Fibroblast of lung (primary cell): ENCODE measurements around the gene PLVAP. TPM values are rescaled to one million over a fixed set of nuclear protein-coding genes. Genes with fewer than 3 reads are reported as not detected.

Experiments used
- DNase-seq, 2 donors: peaks; one replicate each; pipeline versions ENCODE4 v3.0.0 to v3.0.0-alpha.2; 2010; ENCODE audit warnings: low read depth in 2 of 2
- H2AFZ ChIP-seq: 2 replicates; pipeline ENCODE4 v1.5.1; 2012; ENCODE audit warnings: low read length, control low read depth, inconsistent platforms
- H3K27ac ChIP-seq: 2 replicates; pipeline ENCODE4 v1.5.1; 2011; ENCODE audit warnings: low read length, control low read depth; ENCODE audit not compliant: insufficient read depth
- H3K27me3 ChIP-seq: 2 replicates; pipeline ENCODE4 v1.5.1; 2011; ENCODE audit warnings: mild to moderate bottlenecking, low read length; ENCODE audit not compliant: control insufficient read depth, insufficient read depth
- H3K36me3 ChIP-seq: 2 replicates; pipeline ENCODE4 v1.5.1; 2011; ENCODE audit warnings: low read length; ENCODE audit not compliant: control insufficient read depth, insufficient read depth
- H3K4me1 ChIP-seq: 2 replicates; pipeline ENCODE4 v1.5.1; 2011; ENCODE audit warnings: low read length; ENCODE audit not compliant: control insufficient read depth, insufficient read depth; ENCODE audit errors: extremely low read depth
- H3K4me2 ChIP-seq: 2 replicates; pipeline ENCODE4 v1.5.1; 2011; ENCODE audit warnings: low read length, control low read depth; ENCODE audit not compliant: insufficient read depth; ENCODE audit errors: extremely low read depth
- H3K4me3 ChIP-seq, 4 experiments: fragments of 200-600 bp in 1 of 4; sonication (generic) in 1 of 4; replicated peaks in 1 of 4; 2 replicates each; pipeline ENCODE4 v1.5.1; 2011 to 2016; ENCODE audit warnings: low read length in 4 of 4, low read depth in 3 of 4, mild to moderate bottlenecking in 3 of 4, control low read depth in 2 of 4, inconsistent platforms in 1 of 4, mixed read lengths in 1 of 4; ENCODE audit not compliant: insufficient read depth in 1 of 4; ENCODE audit errors: control extremely low read depth in 1 of 4
- H3K79me2 ChIP-seq: 2 replicates; pipeline ENCODE4 v1.5.1; 2012; ENCODE audit warnings: mild to moderate bottlenecking, low read length, inconsistent platforms; ENCODE audit not compliant: control insufficient read depth, insufficient read depth
- H3K9ac ChIP-seq: 2 replicates; pipeline ENCODE4 v1.5.1; 2011; ENCODE audit warnings: mild to moderate bottlenecking, low read length, control low read depth; ENCODE audit not compliant: insufficient read depth
- H3K9me3 ChIP-seq: 2 replicates; pipeline ENCODE4 v1.5.1; 2012; ENCODE audit warnings: low read depth, low read length; ENCODE audit not compliant: control insufficient read depth, insufficient read depth
- H4K20me1 ChIP-seq: 2 replicates; pipeline ENCODE4 v1.5.1; 2011; ENCODE audit warnings: low read length; ENCODE audit not compliant: control insufficient read depth, insufficient read depth; ENCODE audit errors: extremely low read depth
- CTCF ChIP-seq, 2 donors: IDR thresholded peaks in 1 of 2; conservative IDR thresholded peaks in 1 of 2; 1 replicate in 1 of 2; 2 replicates in 1 of 2; pipeline ENCODE4 v1.5.1; 2011 to 2012; ENCODE audit warnings: low read length in 2 of 2, control low read depth in 1 of 2, inconsistent platforms in 1 of 2, low read depth in 1 of 2, mild to moderate bottlenecking in 1 of 2
- EZH2 ChIP-seq: IDR thresholded peaks from 2 replicates; pipeline ENCODE4 v1.5.1; 2012; ENCODE audit warnings: low read length, control low read depth, mild to moderate bottlenecking; ENCODE audit errors: missing control alignments
- polyA plus RNA-seq, 2 donors: library from polyadenylated mRNA; depleted of rRNA in 1 of 2; stranded (reverse) in 1 of 2; unstranded in 1 of 2; fragments of >200 nt; gene quantifications; 2 replicates each; pipeline ENCODE4 v1.2.1, GENCODE V29; 2011 to 2012; ENCODE audit warnings: missing spikeins in 1 of 2
- total RNA-seq: library from RNA; depleted of rRNA; stranded (reverse); fragments of >200 nt; gene quantifications from 2 replicates; pipeline ENCODE4 v1.2.1, GENCODE V29; 2014

The PLVAP gene
- total and polyA plus RNA-seq, 2 donors (not counting 1 experiment from before 2014, with no cell fraction given), result not detected

GRCh38 chr19:17303940-17304267, 73.2 kb downstream of the PLVAP start:
- Histone ChIP-seq H4K20me1 (no peaks in the 10 kb centered on the region), H3K9me3 (no peaks in the 10 kb centered on the region), H3K79me2 (no peaks in the 10 kb centered on the region), H2AFZ (no peak overlapping the region), H3K9ac (no peak overlapping the region), H3K4me1 (peaks cover 5% of the 10 kb centered on the region), H3K4me3 (peak overlapping the region in 1 of 4 experiments; percentile 78), H3K4me2 (no peak overlapping the region), H3K27ac (no peak overlapping the region), H3K36me3 (no peaks in the 10 kb centered on the region), H3K27me3 (no peaks in the 10 kb centered on the region)
- DNase-seq, result no peak
- TF ChIP-seq CTCF (conservative IDR thresholded peaks at IDR 0.05 in 1 of 2, IDR thresholded peaks at IDR 0.05 in 1 of 2; ENCODE audit: low read depth in 1 of 2, low read length in 2 of 2), result no peak
- no peak for TF ChIP-seq EZH2

- Histone ChIP-seq H3K27me3 (no peaks in the 10 kb centered on the region), H2AFZ (peak within 1 kb of the TSS; percentile 35), H3K9me3 (no peaks in the 10 kb centered on the region), H3K36me3 (no peaks in the 10 kb centered on the region), H3K27ac (peak within 1 kb of the TSS; percentile 32), H3K4me2 (peak within 1 kb of the TSS; percentile 71), H4K20me1 (no peaks in the 10 kb centered on the region), H3K79me2 (no peaks in the 10 kb centered on the region), H3K9ac (peak within 1 kb of the TSS; percentile 62), H3K4me1 (peaks cover 5% of the 10 kb centered on the region), H3K4me3 (peak within 1 kb of the TSS; percentile 55 to 78 (median 58))
- TF ChIP-seq EZH2 (no peak), CTCF (conservative IDR thresholded peaks at IDR 0.05 in 1 of 2, IDR thresholded peaks at IDR 0.05 in 1 of 2; ENCODE audit: low read depth in 1 of 2, low read length in 2 of 2) (peak; percentile 30 to 37)
- peak; percentile 91 to 96 for DNase-seq
These were observed 73.8 kb downstream of the PLVAP start, which contains the start of gene ABHD8 for GRCh38 chr19:17303167-17303939. Gene ABHD8 (minus strand): TSS chr19:17303425. CDS start chr19:17301616, 1,809 bp downstream.

- no peaks in the 10 kb centered on the region for H4K20me1 ChIP-seq
- no peaks in the 10 kb centered on the region for H3K27me3 ChIP-seq
- peak overlapping the region; percentile 32 for H3K27ac ChIP-seq
- H3K4me3 ChIP-seq, result peak overlapping the region; percentile 55 to 78 (median 58)
- H3K79me2 ChIP-seq, result no peaks in the 10 kb centered on the region
- DNase-seq, result no peak
- no peaks in the 10 kb centered on the region for H3K9me3 ChIP-seq
- no peaks in the 10 kb centered on the region for H3K36me3 ChIP-seq
- peak overlapping the region; percentile 62 for H3K9ac ChIP-seq
- TF ChIP-seq CTCF (conservative IDR thresholded peaks at IDR 0.05 in 1 of 2, IDR thresholded peaks at IDR 0.05 in 1 of 2; ENCODE audit: low read depth in 1 of 2, low read length in 2 of 2) (no peak), EZH2 (no peak)
- peak overlapping the region; percentile 71 for H3K4me2 ChIP-seq
- H2AFZ ChIP-seq, result peak overlapping the region; percentile 35
- peaks cover 5% of the 10 kb centered on the region for H3K4me1 ChIP-seq
These were observed 74.6 kb downstream of the PLVAP start for GRCh38 chr19:17302391-17303166.
